H1 (cell line): Measurements from ENCODE around the gene SAMD14. TPM values are rescaled to one million over a fixed set of nuclear protein-coding genes. Genes with fewer than 3 reads are reported as not detected.

Experiments used
- CTCF ChIA-PET: fragments of 300-600 bp; sonication (Branson Sonifier 250); formaldehyde crosslinking; loops from one replicate; lab custom pipeline; 2021; ENCODE audit not compliant: partially characterized antibody; lab: Charles Lee
- POLR2A ChIA-PET: fragments of 300-600 bp; sonication (Branson Sonifier 250); formaldehyde crosslinking; loops from one replicate; lab custom pipeline; 2021; ENCODE audit warnings: inconsistent platforms; ENCODE audit not compliant: partially characterized antibody; lab: Charles Lee
- DNase-seq, 2 experiments: peaks; one replicate each; pipeline versions ENCODE4 v3.0.0 to v3.0.0-alpha.2; 2010 to 2022; ENCODE audit warnings: low spot score in 2 of 2, low read depth in 1 of 2, mixed read lengths in 1 of 2
- FAIRE-seq: peaks from 2 replicates; lab custom pipeline; 2011; peaks lifted over from hg19 to GRCh38; lab: Jason Lieb, UNC
- H2AFZ ChIP-seq: 2 replicates; pipeline ENCODE4 v1.8.1; 2012; ENCODE audit warnings: low read length, inconsistent platforms
- H2AK5ac ChIP-seq: 2 replicates; pipeline ENCODE4 v1.6.1; 2013; ENCODE audit warnings: low read depth, low read length
- H2BK120ac ChIP-seq: replicated peaks from 2 replicates; pipeline ENCODE3; 2013; ENCODE audit warnings: low read depth, low read length, inconsistent platforms
- H2BK12ac ChIP-seq: 2 replicates; pipeline ENCODE4 v1.6.1; 2013; ENCODE audit warnings: low read depth, low read length
- H2BK15ac ChIP-seq: 2 replicates; pipeline ENCODE4 v1.6.1; 2013; ENCODE audit warnings: low read length
- H2BK20ac ChIP-seq: 2 replicates; pipeline ENCODE4 v1.6.1; 2013; ENCODE audit warnings: low read length
- H2BK5ac ChIP-seq: 2 replicates; pipeline ENCODE4 v1.6.1; 2013; ENCODE audit warnings: low read depth, low read length
- H3K14ac ChIP-seq: 2 replicates; pipeline ENCODE4 v1.6.1; 2013; ENCODE audit warnings: inconsistent platforms; ENCODE audit not compliant: insufficient read length
- H3K18ac ChIP-seq: 2 replicates; pipeline ENCODE4 v1.6.1; 2013; ENCODE audit warnings: low read length; ENCODE audit errors: extremely low read depth
- H3K23ac ChIP-seq: 2 replicates; pipeline ENCODE4 v1.6.1; 2013; ENCODE audit warnings: inconsistent platforms; ENCODE audit not compliant: insufficient read length
- H3K23me2 ChIP-seq: 2 replicates; pipeline ENCODE4 v1.6.1; 2013; ENCODE audit warnings: low read depth, low read length
- H3K27ac ChIP-seq: 2 replicates; pipeline ENCODE4 v1.6.1; 2011; ENCODE audit warnings: low read depth, low read length, inconsistent platforms
- H3K27me3 ChIP-seq, 4 experiments: replicated peaks in 1 of 4; 1 replicate in 1 of 4; 2 replicates in 3 of 4; pipeline versions ENCODE4 v1.6.1 to v1.8.1; 2011 to 2013; ENCODE audit warnings: low read length in 3 of 4, mild to moderate bottlenecking in 3 of 4, inconsistent platforms in 2 of 4, mixed read lengths in 2 of 4, moderate library complexity in 1 of 4; ENCODE audit not compliant: control insufficient read depth in 3 of 4, insufficient read depth in 3 of 4; ENCODE audit errors: extremely low read depth in 1 of 4
- H3K36me3 ChIP-seq, 4 experiments: 2 replicates each; pipeline versions ENCODE4 v1.6.1 to v1.8.1; 2011 to 2013; ENCODE audit warnings: mild to moderate bottlenecking in 4 of 4, low read length in 3 of 4, moderate library complexity in 2 of 4, control low read depth in 1 of 4, inconsistent platforms in 1 of 4; ENCODE audit not compliant: insufficient read depth in 4 of 4, control insufficient read depth in 2 of 4
- H3K4ac ChIP-seq: replicated peaks from 2 replicates; pipeline ENCODE3; 2013; ENCODE audit warnings: low read length, low read depth, mixed read lengths, inconsistent platforms; ENCODE audit not compliant: insufficient read length
- H3K4me1 ChIP-seq, 4 experiments: replicated peaks in 1 of 4; 1 replicate in 1 of 4; 2 replicates in 3 of 4; pipeline versions ENCODE4 v1.6.1 to v1.8.1; 2011 to 2013; ENCODE audit warnings: low read length in 3 of 4, inconsistent platforms in 2 of 4, mixed read lengths in 1 of 4; ENCODE audit not compliant: insufficient read depth in 4 of 4, control insufficient read depth in 3 of 4
- H3K4me2 ChIP-seq, 2 experiments: 2 replicates each; pipeline versions ENCODE4 v1.6.1 to v1.8.1; 2011 to 2013; ENCODE audit warnings: low read depth in 2 of 2, low read length in 2 of 2, control low read depth in 1 of 2, inconsistent platforms in 1 of 2, mild to moderate bottlenecking in 1 of 2; ENCODE audit not compliant: insufficient read depth in 1 of 2
- H3K4me3 ChIP-seq, 4 experiments: fragments of 200-600, 300-600 bp in 1 of 4; sonication (generic), shearing (Covaris generic), sonication (Bioruptor Twin) in 1 of 4; 2 replicates each; pipeline versions ENCODE4 v1.5.1 to v1.8.1; 2011 to 2016; ENCODE audit warnings: low read length in 4 of 4, low read depth in 3 of 4, control low read depth in 2 of 4, inconsistent platforms in 2 of 4, mild to moderate bottlenecking in 2 of 4, mixed read lengths in 1 of 4, moderate library complexity in 1 of 4; ENCODE audit not compliant: insufficient read depth in 2 of 4; ENCODE audit errors: extremely low read depth in 1 of 4
- H3K56ac ChIP-seq: replicated peaks from 2 replicates; pipeline ENCODE3; 2013; ENCODE audit warnings: low read depth, mild to moderate bottlenecking, mixed read lengths, low read length, inconsistent platforms; ENCODE audit not compliant: insufficient read length
- H3K79me1 ChIP-seq: 2 replicates; pipeline ENCODE4 v1.6.1; 2013; ENCODE audit warnings: low read depth, low read length, control low read depth
- H3K79me2 ChIP-seq, 2 experiments: 2 replicates each; pipeline versions ENCODE4 v1.6.1 to v1.8.1; 2012 to 2013; ENCODE audit warnings: low read length in 2 of 2, mild to moderate bottlenecking in 2 of 2, inconsistent platforms in 1 of 2; ENCODE audit not compliant: insufficient read depth in 2 of 2, control insufficient read depth in 1 of 2
- H3K9ac ChIP-seq, 4 experiments: replicated peaks in 1 of 4; 1 replicate in 1 of 4; 2 replicates in 3 of 4; pipeline versions ENCODE4 v1.6.1 to v1.8.1; 2011 to 2013; ENCODE audit warnings: low read depth in 3 of 4, low read length in 3 of 4, control low read depth in 2 of 4, mild to moderate bottlenecking in 2 of 4, moderate library complexity in 2 of 4, inconsistent platforms in 1 of 4; ENCODE audit errors: extremely low read depth in 1 of 4
- H3K9me3 ChIP-seq, 2 experiments: 2 replicates each; pipeline versions ENCODE4 v1.6.1 to v1.8.1; 2012 to 2013; ENCODE audit warnings: mild to moderate bottlenecking in 2 of 2, moderate library complexity in 2 of 2, control low read depth in 1 of 2, inconsistent platforms in 1 of 2, low read depth in 1 of 2, low read length in 1 of 2, mixed read lengths in 1 of 2; ENCODE audit not compliant: insufficient read depth in 2 of 2
- H4K20me1 ChIP-seq, 2 experiments: replicated peaks in 1 of 2; 2 replicates each; pipeline versions ENCODE3 to v1.8.1; 2011 to 2013; ENCODE audit warnings: inconsistent platforms in 2 of 2, low read length in 2 of 2, mild to moderate bottlenecking in 1 of 2; ENCODE audit not compliant: insufficient read depth in 2 of 2, control insufficient read depth in 1 of 2
- H4K5ac ChIP-seq: 2 replicates; pipeline ENCODE4 v1.6.1; 2013; ENCODE audit warnings: low read length, low read depth, mixed read lengths, inconsistent platforms; ENCODE audit not compliant: insufficient read length
- H4K8ac ChIP-seq: 2 replicates; pipeline ENCODE4 v1.8.0; 2013; ENCODE audit warnings: mild to moderate bottlenecking, moderate library complexity, low read length, inconsistent platforms; ENCODE audit not compliant: insufficient read depth; ENCODE audit errors: extremely low read depth
- H4K91ac ChIP-seq: replicated peaks from 2 replicates; pipeline ENCODE3; 2013; ENCODE audit warnings: low read length, mixed read lengths, inconsistent platforms; ENCODE audit not compliant: insufficient read length
- ATF3 ChIP-seq: IDR thresholded peaks from 2 replicates; pipeline ENCODE4 v1.6.1; 2011; ENCODE audit warnings: low read depth, mild to moderate bottlenecking, low read length; ENCODE audit not compliant: insufficient read depth
- BACH1 ChIP-seq: IDR thresholded peaks from 2 replicates; pipeline ENCODE4 v1.6.1; 2012; ENCODE audit warnings: low read length, improper control_type of control experiment
- CREB1 ChIP-seq: IDR thresholded peaks from 2 replicates; pipeline ENCODE4 v1.6.1; 2012; ENCODE audit warnings: inconsistent platforms
- E2F6 ChIP-seq: IDR thresholded peaks from 2 replicates; pipeline ENCODE4 v1.6.1; 2012; ENCODE audit warnings: inconsistent platforms
- FOSL1 ChIP-seq: IDR thresholded peaks from 2 replicates; pipeline ENCODE4 v1.6.1; 2011; ENCODE audit warnings: mild to moderate bottlenecking, low read depth, low read length, moderate library complexity; ENCODE audit not compliant: insufficient read depth
- JUND ChIP-seq: IDR thresholded peaks from 2 replicates; pipeline ENCODE4 v1.6.1; 2011; ENCODE audit warnings: mild to moderate bottlenecking, improper control_type of control experiment, low read length
- KDM5A ChIP-seq: fragments of 200-600 bp; IDR thresholded peaks from 2 replicates; pipeline ENCODE4 v1.7.1; 2012; ENCODE audit warnings: mild to moderate bottlenecking, low read length, inconsistent platforms, mixed read lengths
- NRF1 ChIP-seq: IDR thresholded peaks from 2 replicates; pipeline ENCODE4 v1.6.1; 2011; ENCODE audit warnings: mild to moderate bottlenecking, low read depth, low read length, improper control_type of control experiment
- POU5F1 ChIP-seq: IDR thresholded peaks from 2 replicates; pipeline ENCODE4 v1.6.1; 2011; ENCODE audit warnings: low read depth, mild to moderate bottlenecking, low read length, moderate library complexity
- SIRT6 ChIP-seq: IDR thresholded peaks from one replicate; pipeline ENCODE4 v1.7.1; 2012; ENCODE audit warnings: low read length, inconsistent platforms
- SRF ChIP-seq: IDR thresholded peaks from 2 replicates; pipeline ENCODE4 v1.6.1; 2011; ENCODE audit warnings: mild to moderate bottlenecking, low read depth, low read length, moderate library complexity
- YY1 ChIP-seq: IDR thresholded peaks from 2 replicates; pipeline ENCODE4 v1.6.1; 2011; ENCODE audit warnings: low read depth, mild to moderate bottlenecking, low read length
- WGBS, 2 experiments: shearing (Covaris generic) in 1 of 2; methylation state at CpG; one replicate each; pipeline versions ENCODE4 v1.1.6 to v1.1.7; 2013 to 2015; ENCODE audit warnings: low lambda C conversion rate in 2 of 2, mixed read lengths in 2 of 2, inconsistent platforms in 1 of 2, low coverage in 1 of 2, missing lambda C conversion rate in 1 of 2; ENCODE audit not compliant: insufficient replicate concordance in 2 of 2, insufficient coverage in 1 of 2, insufficient read length in 1 of 2; ENCODE audit errors: extremely low coverage in 1 of 2, missing lambda C conversion rate in 1 of 2; 5-methylcytosine and 5-hydroxymethylcytosine counted together
- polyA plus RNA-seq, 7 experiments: library from polyadenylated mRNA; depleted of rRNA in 3 of 7; stranded (reverse) in 5 of 7; unstranded in 2 of 7; fragments of >200 nt in 5 of 7; fragments of 200-250 nt in 2 of 7; gene quantifications; 1 replicate in 5 of 7; 2 replicates in 1 of 7; 4 replicates in 1 of 7; pipeline versions ENCODE4 v1.2.1 to v1.2.3, GENCODE V29; 2011 to 2013; ENCODE audit warnings: missing spikeins in 2 of 7, mixed read lengths in 2 of 7
- total RNA-seq: library from RNA; stranded (reverse); fragmentation: NEBNext Ultra II Directional; extraction: Animal tissue kit (Norgen Biotek cat#: 25700); gene quantifications from 2 replicates; pipeline ENCODE4 v1.2.1, GENCODE V29; 2021

SAMD14 gene
- total and polyA plus RNA-seq, 2 of the 8 experiments (the other 6 are each of a cell fraction or from before 2014, with no cell fraction given) = 5.7 to 5.8 TPM

- Histone ChIP-seq H3K14ac (no peak overlapping the region), H2BK12ac (no peak overlapping the region), H4K5ac (no peak overlapping the region), H3K4ac (no peak overlapping the region), H3K9ac (no peak overlapping the region), H3K27me3 (peaks cover 0 to 6% (median 0%) of the 10 kb centered on the region in 4 experiments; a peak in 2 of 7 replicates), H3K4me1 (peaks cover 0 to 14% (median 12%) of the 10 kb centered on the region in 4 experiments; a peak in 5 of 7 replicates), H2BK120ac (no peak overlapping the region), H3K4me2 (no peak overlapping the region), H3K4me3 (no peak overlapping the region), H4K8ac (0 out of 2 replicates have a peak overlapping the region, but pooled peaks have one; percentile 51), H3K9me3 (no peaks in the 10 kb centered on the region), H3K27ac (no peak overlapping the region), H4K91ac (no peak overlapping the region), H2AFZ (no peak overlapping the region), H2BK5ac (no peak overlapping the region), H2AK5ac (no peak overlapping the region), H3K79me1 (no peaks in the 10 kb centered on the region), H3K56ac (no peak overlapping the region), H3K23ac (no peak overlapping the region), H4K20me1 (no peaks in the 10 kb centered on the region), H3K18ac (no peak overlapping the region), H3K23me2 (peaks cover 12% of the 10 kb centered on the region), H2BK15ac (peak overlapping the region; percentile 2; the same call in 1 of the 2 replicates), H3K36me3 (no peaks in the 10 kb centered on the region), H3K79me2 (no peaks in the 10 kb centered on the region), H2BK20ac (no peak overlapping the region)
- no peak for FAIRE-seq
- WGBS, 2 experiments = 93% methylated on average over 3 of the region's 3 CpGs; no CpG with 5 or more reads in 1 of the 2 experiments
- no peak for TF ChIP-seq POU5F1
- no peak for TF ChIP-seq BACH1
- no peak for TF ChIP-seq ATF3
- TF ChIP-seq FOSL1 = no peak
- no peak for TF ChIP-seq SRF
- TF ChIP-seq NRF1 = no peak
- TF ChIP-seq KDM5A = no peak
- no peak for TF ChIP-seq YY1
- no peak for TF ChIP-seq SIRT6
- TF ChIP-seq JUND = no peak
- TF ChIP-seq E2F6 = no peak
- no peak for TF ChIP-seq CREB1
- CTCF ChIA-PET = interaction anchor here (0.6 to 17.0 kb wide), 27 partner anchors 8 to 335 kb away, joined by 3 to 299 read pairs (median 5); partner anchors contain the start of gene COL1A1
- no peak for DNase-seq
- POLR2A ChIA-PET = interaction anchor here (0.7 to 1.5 kb wide), 3 partner anchors 40 to 138 kb away, joined by 3 to 4 read pairs (median 3); no protein-coding TSS in a partner anchor
Observed at GRCh38 chr17:50165466-50165865, 35.5 kb upstream of the SAMD14 start.
